ENCODE measurements around the gene TRIM44. TPM values are rescaled to one million over a fixed set of nuclear protein-coding genes. Genes with fewer than 3 reads are reported as not detected.

The TRIM44 gene
- 10 to 100 TPM; 56.7 to 65.0 (median 60.1) TPM for total RNA-seq (2021; fragmentation: NEBNext Ultra II Directional; extraction: Animal tissue kit (Norgen Biotek cat#: 25700))
- long read RNA-seq, full-length matches to known transcripts, result 6 of 22 reads
- long read RNA-seq, partial matches to known transcripts, result 1 of 22 reads
- long read RNA-seq, other reads (novel, unspliced or antisense), result 15 of 22 reads

GRCh38 chr11:35662649-35663407 is at the start of gene TRIM44:
TSS of gene TRIM44 (plus strand) at chr11:35662775. CDS start at chr11:35663112, 337 bp downstream.
- Mint-ChIP-seq H3K36me3 (ENCODE audit: low read depth) (peaks cover 47% of the 10 kb centered on the region), H3K9me3 (peaks cover 43% of the 10 kb centered on the region), H3K27me3 (ENCODE audit: insufficient read depth) (no peaks in the 10 kb centered on the region), H3K4me1 (ENCODE audit: low read depth) (peaks cover 56% of the 10 kb centered on the region), H3K4me3 (peak within 1 kb of the TSS; percentile 94), H3K27ac (peak within 1 kb of the TSS; percentile 93)
- peak; percentile 74 for DNase-seq
- TF ChIP-seq CTCF (IDR thresholded peaks at IDR 0.05), result no peak

- H3K9me3 Mint-ChIP-seq, result no peaks in the 10 kb centered on the region
- peak overlapping the region; percentile 40; the same call in 1 of the 2 replicates for H3K27ac Mint-ChIP-seq
- H3K4me1 Mint-ChIP-seq (ENCODE audit: low read depth), result peaks cover 32% of the 10 kb centered on the region
- no peak overlapping the region for H3K4me3 Mint-ChIP-seq
- no peak for TF ChIP-seq CTCF (IDR thresholded peaks at IDR 0.05)
- no peaks in the 10 kb centered on the region for H3K27me3 Mint-ChIP-seq (ENCODE audit: insufficient read depth)
- DNase-seq, result no peak
- H3K36me3 Mint-ChIP-seq (ENCODE audit: low read depth), result no peaks in the 10 kb centered on the region
Observed at GRCh38 chr11:35614939-35615569, 47.5 kb upstream of the TRIM44 start.

- DNase-seq, result peak; percentile 37
- H3K4me3 Mint-ChIP-seq, result peak overlapping the region; percentile 46
- peak overlapping the region; percentile 87 for H3K27ac Mint-ChIP-seq
- TF ChIP-seq CTCF (IDR thresholded peaks at IDR 0.05), result peak; percentile 97
- H3K36me3 Mint-ChIP-seq (ENCODE audit: low read depth), result peaks cover 10% of the 10 kb centered on the region; the same call in 1 of the 2 replicates
- H3K4me1 Mint-ChIP-seq (ENCODE audit: low read depth), result peaks cover 42% of the 10 kb centered on the region
- H3K27me3 Mint-ChIP-seq (ENCODE audit: insufficient read depth), result no peaks in the 10 kb centered on the region
- no peaks in the 10 kb centered on the region for H3K9me3 Mint-ChIP-seq
Observed at GRCh38 chr11:35615921-35616900, 46.4 kb upstream of the TRIM44 start.

DNA sequence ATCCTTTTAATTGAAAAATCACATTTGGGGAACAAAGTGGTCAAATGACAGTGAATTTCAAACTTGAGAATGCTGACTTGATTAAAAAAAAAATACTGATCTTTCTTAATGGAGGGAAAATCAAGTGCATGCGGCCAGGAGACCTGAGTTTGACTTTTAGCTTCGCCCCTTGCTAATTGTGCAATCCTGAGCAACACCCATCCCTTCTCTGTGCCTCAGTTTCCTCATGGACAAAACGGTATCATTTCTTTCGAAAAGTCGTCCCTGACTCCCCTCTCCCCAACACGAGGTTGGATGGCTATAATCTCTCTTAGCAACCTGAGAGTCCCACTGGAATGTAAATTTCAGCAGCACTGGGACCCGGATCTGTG is 45.3 kb upstream of the TRIM44 start:
- peaks cover 13% of the 10 kb centered on the region; the same call in 1 of the 2 replicates for H3K36me3 Mint-ChIP-seq (ENCODE audit: low read depth)

More for the DNA sequence above, 45.3 kb upstream of the TRIM44 start:
- Mint-ChIP-seq H3K27ac (peak overlapping the region; percentile 87), H3K4me1 (ENCODE audit: low read depth) (peaks cover 53% of the 10 kb centered on the region), H3K9me3 (no peaks in the 10 kb centered on the region), H3K4me3 (peak overlapping the region; percentile 83), H3K27me3 (ENCODE audit: insufficient read depth) (no peaks in the 10 kb centered on the region)
- no peak for DNase-seq
- TF ChIP-seq CTCF (IDR thresholded peaks at IDR 0.05), result no peak

Data from HFFc6 (cell line).